Gastrocnemius medialis (tissue), 4 donors: ENCODE data around the gene SMAD3.

Experiments used
- CTCF ChIP-seq, 5 experiments: fragments of 450-650 bp in 3 of 5; fragments of 200-600 bp in 2 of 5; sonication (generic) in 2 of 5; IDR thresholded peaks in 4 of 5; conservative IDR thresholded peaks in 1 of 5; 1 replicate in 4 of 5; 2 replicates in 1 of 5; pipeline ENCODE4 v1.5.1; 2016 to 2019; ENCODE audit warnings: antibody characterized with exemption in 5 of 5, mild to moderate bottlenecking in 3 of 5, moderate library complexity in 3 of 5
- POLR2A ChIP-seq, 2 donors: fragments of 450-650 bp; IDR thresholded peaks; one replicate each; pipeline ENCODE4 v1.6.1; 2017; ENCODE audit warnings: antibody characterized with exemption in 2 of 2, mild to moderate bottlenecking in 2 of 2, moderate library complexity in 2 of 2

GRCh38 chr15:67196222-67196621, 130.8 kb downstream of the SMAD3 start:
- TF ChIP-seq POLR2A (IDR thresholded peaks at IDR 0.05) (no peak), CTCF (IDR thresholded peaks at IDR 0.05 in 4 of 5, conservative IDR thresholded peaks at IDR 0.05 in 1 of 5) (no peak)
